ENCODE data around the gene TNFAIP3.

TNFAIP3 gene

GRCh38 chr6:137927777-137928218 is 60.7 kb downstream of the TNFAIP3 start:
- DNase-seq, result no peak

- no peak for DNase-seq
Measured at GRCh38 chr6:137928286-137928685, 61.2 kb downstream of the TNFAIP3 start.

GRCh38 chr6:137931849-137932465 is 64.9 kb downstream of the TNFAIP3 start:
- DNase-seq, result no peak
